Lung microvascular endothelial cell (primary cell): ENCODE results near the gene CIRBP. TPM values are rescaled to one million over a fixed set of nuclear protein-coding genes. Genes with fewer than 3 reads are reported as not detected.

Experiments used
- total RNA-seq: library from RNA; depleted of rRNA; stranded (reverse); fragments of >200 nt; gene quantifications from 2 replicates; pipeline ENCODE4 v1.2.1, GENCODE V29; 2014

CIRBP gene
- total RNA-seq, 1 donor from 2014 or later: 95.4 TPM

Other genes with a start within 250 kb of the CIRBP start
- gene TMEM259, start 248.2 kb upstream of the CIRBP start, total RNA-seq: 29.4 and 43.8 TPM in 2 replicates
- gene RNU6-2, start 247.8 kb upstream of the CIRBP start, total RNA-seq: not detected in 2 replicates
- 59.1 and 83.9 TPM in 2 replicates for gene CNN2, start 242.7 kb upstream of the CIRBP start, total RNA-seq
- gene ABCA7, start 229.2 kb upstream of the CIRBP start, total RNA-seq: 3.1 and 3.4 TPM in 2 replicates
- 17.7 and 19.6 TPM in 2 replicates for gene ARHGAP45, start 202.2 kb upstream of the CIRBP start, total RNA-seq
- 50.4 and 63.4 TPM in 2 replicates for gene POLR2E, start 174.0 kb upstream of the CIRBP start, total RNA-seq
- 415 and 423 TPM in 2 replicates for gene GPX4, start 165.3 kb upstream of the CIRBP start, total RNA-seq
- gene SBNO2, start 95.1 kb upstream of the CIRBP start, total RNA-seq: 14.8 and 28.2 TPM in 2 replicates
- gene STK11, start 63.6 kb upstream of the CIRBP start, total RNA-seq: 46.6 and 70.4 TPM in 2 replicates
- gene CBARP, start 31.3 kb upstream of the CIRBP start, total RNA-seq: 0.65 and 1.2 TPM in 2 replicates
- gene ATP5F1D, start 27.6 kb upstream of the CIRBP start, total RNA-seq: 15.7 and 16.3 TPM in 2 replicates
- 3.2 and 5.4 TPM in 2 replicates for gene MIDN, start 20.7 kb upstream of the CIRBP start, total RNA-seq
- 16.9 and 17.0 TPM in 2 replicates for gene FAM174C, start 6.2 kb downstream of the CIRBP start, total RNA-seq
- gene EFNA2, start 16.5 kb downstream of the CIRBP start, total RNA-seq: under 0.01 TPM in 1 of 2 replicates, not detected in the other
- gene NDUFS7, start 114.6 kb downstream of the CIRBP start, total RNA-seq: 64.9 and 110 TPM in 2 replicates
- gene GAMT, start 132.2 kb downstream of the CIRBP start, total RNA-seq: 8.3 and 12.6 TPM in 2 replicates
- 46.4 and 48.4 TPM in 2 replicates for gene DAZAP1, start 138.3 kb downstream of the CIRBP start, total RNA-seq
- 338 and 383 TPM in 2 replicates for gene RPS15, start 169.1 kb downstream of the CIRBP start, total RNA-seq
- under 0.01 TPM in 2 replicates for gene APC2, start 180.8 kb downstream of the CIRBP start, total RNA-seq
- 13.5 and 17.5 TPM in 2 replicates for gene C19orf25, start 209.9 kb downstream of the CIRBP start, total RNA-seq
- 0.44 and 0.60 TPM in 2 replicates for gene PCSK4, start 221.0 kb downstream of the CIRBP start, total RNA-seq
- gene REEP6, start 221.8 kb downstream of the CIRBP start, total RNA-seq: 0.20 and 0.44 TPM in 2 replicates
- gene ADAMTSL5, start 243.7 kb downstream of the CIRBP start, total RNA-seq: not detected in 2 replicates